PC-9 (cell line): ENCODE results near the gene SLC29A4. TPM values are rescaled to one million over a fixed set of nuclear protein-coding genes. Genes with fewer than 3 reads are reported as not detected.
"Not testable (repeated sequence)": the region's sequence is repeated elsewhere in the genome, so short reads cannot be mapped to it uniquely, and the experiment has no call there.

Experiments
- BruUV-seq: library from RNA; stranded (reverse); fragments of 400-500 nt; replicated peaks from 2 replicates; lab custom pipeline; 2021; lab: Mats Ljungman, UMichigan
- CTCF ChIA-PET: fragments of 300-600 bp; sonication (Branson Sonifier 250); formaldehyde crosslinking; loops from one replicate; lab custom pipeline; 2022; ENCODE audit warnings: antibody characterized with exemption; lab: Charles Lee
- POLR2A ChIA-PET: fragments of 300-600 bp; sonication (Branson Sonifier 250); formaldehyde crosslinking; loops from one replicate; lab custom pipeline; 2022; ENCODE audit warnings: antibody characterized with exemption; ENCODE audit not compliant: unreplicated experiment; lab: Charles Lee
- DNase-seq, 2 experiments: peaks; one replicate each; pipeline versions ENCODE4 v3.0.0 to v3.0.0-alpha.2; 2015 to 2022; ENCODE audit warnings: mixed read lengths in 1 of 2
- H2AFZ ChIP-seq: fragments of 200-600 bp; sonication (generic); 2 replicates; pipeline ENCODE4 v1.8.1; 2017; ENCODE audit warnings: antibody characterized with exemption
- H3F3A ChIP-seq: fragments of 200-600 bp; sonication (generic); 2 replicates; pipeline ENCODE4 v1.8.1; 2017; ENCODE audit warnings: antibody characterized with exemption, mild to moderate bottlenecking, low read depth; ENCODE audit not compliant: insufficient read depth
- H3K27ac ChIP-seq: fragments of 200-600 bp; sonication (generic); 2 replicates; pipeline ENCODE4 v1.6.1; 2016; ENCODE audit warnings: mixed run types
- H3K27me3 ChIP-seq: fragments of 200-600 bp; sonication (generic); 2 replicates; pipeline ENCODE4 v1.6.1; 2016; ENCODE audit warnings: low read depth, mixed run types; ENCODE audit not compliant: insufficient read depth
- H3K36me3 ChIP-seq: fragments of 200-600 bp; sonication (generic); 2 replicates; pipeline ENCODE4 v1.6.1; 2016; ENCODE audit warnings: low read depth, mixed run types
- H3K4me1 ChIP-seq: fragments of 200-600 bp; sonication (generic); replicated peaks from 2 replicates; pipeline ENCODE4 v1.6.1; 2016; ENCODE audit warnings: mixed run types; ENCODE audit not compliant: insufficient read depth
- H3K4me2 ChIP-seq: fragments of 200-600 bp; sonication (generic); 2 replicates; pipeline ENCODE4 v1.6.1; 2017; ENCODE audit warnings: mixed run types
- H3K4me3 ChIP-seq: fragments of 200-600 bp; sonication (generic); 2 replicates; pipeline ENCODE4 v1.6.1; 2016; ENCODE audit warnings: mixed run types
- H3K79me2 ChIP-seq: fragments of 200-600 bp; sonication (generic); 2 replicates; pipeline ENCODE4 v1.6.1; 2017; ENCODE audit warnings: low read depth, mixed run types
- H3K9me2 ChIP-seq: fragments of 200-600 bp; sonication (generic); 2 replicates; pipeline ENCODE4 v1.8.1; 2017; ENCODE audit warnings: mild to moderate bottlenecking; ENCODE audit not compliant: insufficient read depth
- H3K9me3 ChIP-seq: fragments of 200-600 bp; sonication (generic); 2 replicates; pipeline ENCODE4 v1.8.1; 2016; ENCODE audit warnings: low read depth; ENCODE audit not compliant: insufficient read depth
- H4K20me1 ChIP-seq: fragments of 200-600 bp; sonication (generic); 2 replicates; pipeline ENCODE4 v1.8.1; 2017; ENCODE audit not compliant: insufficient read depth
- CTCF ChIP-seq: fragments of 200-600 bp; sonication (generic); conservative IDR thresholded peaks from 2 replicates; pipeline ENCODE4 v1.6.1; 2017; ENCODE audit warnings: mixed run types, antibody characterized with exemption, mild to moderate bottlenecking, moderate library complexity
- EZH2 ChIP-seq: fragments of 200-600 bp; sonication (generic); IDR thresholded peaks from 2 replicates; pipeline ENCODE4 v1.8.0; 2017; ENCODE audit warnings: antibody characterized with exemption, low read depth
- intact Hi-C: fragments of 100-400 bp; cut with micrococcal nuclease; formaldehyde crosslinking; loops from one replicate; pipeline ENCODE4 v1.10.0; 2022; ENCODE audit not compliant: unreplicated experiment
- total RNA-seq: library from RNA; stranded (reverse); gene quantifications from 2 replicates; pipeline ENCODE4 v1.2.3, GENCODE V29; 2021

The SLC29A4 gene
- total RNA-seq, 1 experiment from 2014 or later = 7.9 TPM

- DNase-seq = no peak
- TF ChIP-seq CTCF (no peak), EZH2 (no peak)
- BruUV-seq = no TSS peak
- H3K27me3 ChIP-seq = peaks cover 13% of the 10 kb centered on the region; the same call in 1 of the 2 replicates
- ChIA-PET POLR2A (interaction anchor here (0.6 kb wide), 1 partner anchor 91 kb away, joined by 12 read pairs; no protein-coding TSS in a partner anchor), CTCF (interaction anchor here (0.6 to 0.7 kb wide), 2 partner anchors 54 to 813 kb away, joined by 5 to 8 read pairs; no protein-coding TSS in a partner anchor)
- no peak overlapping the region for H3K4me3 ChIP-seq
- no peaks in the 10 kb centered on the region for H4K20me1 ChIP-seq
- H3K4me2 ChIP-seq = no peak overlapping the region
- no peaks in the 10 kb centered on the region for H3K36me3 ChIP-seq
- no peaks in the 10 kb centered on the region for H3K9me2 ChIP-seq
- no peaks in the 10 kb centered on the region for H3F3A ChIP-seq
- peaks cover 6% of the 10 kb centered on the region; the same call in 1 of the 2 replicates for H3K4me1 ChIP-seq
- H3K27ac ChIP-seq = no peak overlapping the region
- no peaks in the 10 kb centered on the region for H3K9me3 ChIP-seq
- H2AFZ ChIP-seq = no peak overlapping the region
- no peaks in the 10 kb centered on the region for H3K79me2 ChIP-seq
- intact Hi-C loops = no loop called here
These were observed 5.1 kb downstream of the SLC29A4 start for GRCh38 chr7:5287802-5288201.

GRCh38 chr7:5288560-5288959 lies 5.8 kb downstream of the SLC29A4 start:
- H2AFZ ChIP-seq, H3K9me2 ChIP-seq, POLR2A ChIA-PET, H3K4me1 ChIP-seq, H3K9me3 ChIP-seq, H3F3A ChIP-seq, intact Hi-C loops, BruUV-seq, H3K79me2 ChIP-seq, H3K27ac ChIP-seq, H3K4me2 ChIP-seq, H3K36me3 ChIP-seq, H3K4me3 ChIP-seq, H4K20me1 ChIP-seq, DNase-seq: not testable (repeated sequence)
- CTCF ChIA-PET = interaction anchor here (0.6 kb wide), 1 partner anchor 477 kb away, joined by 3 read pairs; no protein-coding TSS in a partner anchor
- peaks cover 10% of the 10 kb centered on the region; the same call in 1 of the 2 replicates for H3K27me3 ChIP-seq

GRCh38 chr7:5289355-5289754 lies 6.6 kb downstream of the SLC29A4 start:
- no peaks in the 10 kb centered on the region for H3K9me2 ChIP-seq
- BruUV-seq = no TSS peak
- peaks cover 3% of the 10 kb centered on the region; the same call in 1 of the 2 replicates for H3K27me3 ChIP-seq
- intact Hi-C loops = no loop called here
- H2AFZ ChIP-seq = no peak overlapping the region
- ChIA-PET POLR2A (no interaction called here), CTCF (interaction anchor here (0.6 kb wide), 1 partner anchor 15 kb away, joined by 3 read pairs; no protein-coding TSS in a partner anchor)
- H3F3A ChIP-seq = no peaks in the 10 kb centered on the region; the same call in 1 of the 2 replicates
- H3K4me1 ChIP-seq = 0 out of 2 replicates have a peak, but pooled peaks cover 6% of the 10 kb centered on the region
- H3K9me3 ChIP-seq = no peaks in the 10 kb centered on the region
- no peak overlapping the region for H3K4me2 ChIP-seq
- no peaks in the 10 kb centered on the region for H3K79me2 ChIP-seq
- H3K36me3 ChIP-seq = no peaks in the 10 kb centered on the region
- DNase-seq = no peak
- TF ChIP-seq CTCF (no peak), EZH2 (no peak)
- no peaks in the 10 kb centered on the region for H4K20me1 ChIP-seq
- H3K27ac ChIP-seq = no peak overlapping the region
- no peak overlapping the region for H3K4me3 ChIP-seq
